ENCODE results near the gene YTHDF1. TPM values are rescaled to one million over a fixed set of nuclear protein-coding genes. Genes with fewer than 3 reads are reported as not detected.
"Not testable (repeated sequence)": the region's sequence is repeated elsewhere in the genome, so short reads cannot be mapped to it uniquely, and the experiment has no call there.

The YTHDF1 gene
- polyA plus RNA-seq (2014; cell fraction: cytosol; rRNA removed): 41.9 and 44.5 TPM in 2 replicates
- 34.4 and 56.3 TPM in 2 replicates for polyA plus RNA-seq (2014; cell fraction: nucleus; rRNA removed)

DNA sequence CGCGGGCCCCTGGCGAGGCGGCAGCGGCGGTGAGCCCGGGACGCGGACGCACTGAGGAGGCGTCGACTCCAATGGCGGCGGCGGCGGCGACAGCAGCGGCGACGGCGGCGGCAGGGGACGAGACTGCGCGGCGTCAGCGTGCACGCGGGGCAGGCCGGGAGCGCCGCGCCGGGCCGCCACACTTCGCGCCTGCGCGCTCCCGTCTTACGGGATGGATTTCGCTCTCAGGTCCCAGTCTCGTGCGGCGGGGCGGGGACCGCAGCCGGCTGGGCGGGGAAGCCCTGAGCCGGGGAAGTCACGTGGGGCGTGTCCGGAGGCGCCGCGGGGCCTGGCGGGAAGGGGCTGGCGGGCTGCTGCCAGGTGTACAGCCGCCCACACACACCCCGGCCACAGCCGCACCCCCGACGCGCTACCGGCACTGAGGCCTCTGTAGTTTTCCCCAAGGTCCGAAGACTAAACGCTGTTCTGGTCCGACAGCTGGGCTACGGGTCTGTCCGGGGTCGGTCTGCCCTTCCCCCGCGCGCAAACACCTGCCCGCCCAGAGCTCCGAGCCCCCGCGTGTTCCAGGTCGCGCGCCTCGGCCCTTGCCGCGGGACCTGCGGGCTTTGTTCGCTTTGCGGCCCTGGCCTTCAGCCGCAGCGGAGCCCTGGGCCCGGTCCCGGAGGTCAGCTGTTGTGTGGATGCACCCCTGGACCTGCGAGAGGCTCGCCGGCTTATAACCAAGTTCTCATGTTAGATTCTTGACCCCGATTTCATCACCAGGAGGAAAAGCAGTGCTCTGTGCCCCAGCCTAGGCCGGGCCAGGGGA lies at the start of gene YTHDF1:
Gene YTHDF1, minus strand, starts transcription at position 91 of the 808 bp plus-strand sequence. CDS start 239 bp downstream, outside the sequence.
- peak; percentile 97 for DNase-seq (ENCODE audit: low spot score)

- no peak for DNase-seq (ENCODE audit: low spot score)
Measured at GRCh38 chr20:63264519-63264918, 48.6 kb upstream of the YTHDF1 start.

GRCh38 chr20:63264000-63264399 lies 48.1 kb upstream of the YTHDF1 start:
- no peak for DNase-seq (ENCODE audit: low spot score)

- no peak for DNase-seq (ENCODE audit: low spot score)
Measured at GRCh38 chr20:63262836-63263235, 46.9 kb upstream of the YTHDF1 start.

DNA sequence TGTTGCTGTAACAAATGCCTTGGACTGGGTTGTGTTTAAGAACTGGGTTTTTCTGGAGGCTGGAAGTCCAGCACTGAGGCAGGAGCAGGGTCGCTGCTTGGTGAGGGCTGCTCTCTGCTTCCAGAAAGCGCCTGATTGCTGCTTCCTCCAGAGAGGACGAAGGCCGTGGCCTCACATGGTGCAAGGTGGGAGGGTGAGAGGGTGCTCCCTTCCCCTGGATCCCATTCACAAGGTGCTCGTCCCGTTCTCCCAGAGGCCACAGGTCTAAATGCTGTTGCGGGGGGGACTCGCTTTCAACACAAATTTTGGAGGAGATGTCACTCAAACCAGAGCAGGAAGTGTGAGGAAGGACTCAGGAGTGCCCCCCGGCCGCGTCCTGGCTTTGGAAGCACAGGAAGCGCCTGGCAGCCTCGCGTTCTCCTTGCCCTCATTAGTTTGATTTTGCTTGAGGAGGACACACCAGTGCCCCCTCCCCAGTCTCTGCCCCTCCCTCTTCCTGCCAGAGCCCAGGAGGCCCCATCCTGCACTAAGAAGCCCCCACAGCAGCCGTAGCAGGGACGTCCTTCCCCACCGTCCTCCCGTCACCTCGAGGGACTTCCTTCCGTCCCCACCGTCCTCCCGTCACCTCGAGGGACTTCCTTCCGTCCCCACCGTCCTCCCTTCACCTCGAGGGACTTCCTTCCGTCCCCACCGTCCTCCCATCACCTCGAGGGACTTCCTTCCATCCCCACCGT lies 46.0 kb upstream of the YTHDF1 start:
- no peak for DNase-seq (ENCODE audit: low spot score)

DNA sequence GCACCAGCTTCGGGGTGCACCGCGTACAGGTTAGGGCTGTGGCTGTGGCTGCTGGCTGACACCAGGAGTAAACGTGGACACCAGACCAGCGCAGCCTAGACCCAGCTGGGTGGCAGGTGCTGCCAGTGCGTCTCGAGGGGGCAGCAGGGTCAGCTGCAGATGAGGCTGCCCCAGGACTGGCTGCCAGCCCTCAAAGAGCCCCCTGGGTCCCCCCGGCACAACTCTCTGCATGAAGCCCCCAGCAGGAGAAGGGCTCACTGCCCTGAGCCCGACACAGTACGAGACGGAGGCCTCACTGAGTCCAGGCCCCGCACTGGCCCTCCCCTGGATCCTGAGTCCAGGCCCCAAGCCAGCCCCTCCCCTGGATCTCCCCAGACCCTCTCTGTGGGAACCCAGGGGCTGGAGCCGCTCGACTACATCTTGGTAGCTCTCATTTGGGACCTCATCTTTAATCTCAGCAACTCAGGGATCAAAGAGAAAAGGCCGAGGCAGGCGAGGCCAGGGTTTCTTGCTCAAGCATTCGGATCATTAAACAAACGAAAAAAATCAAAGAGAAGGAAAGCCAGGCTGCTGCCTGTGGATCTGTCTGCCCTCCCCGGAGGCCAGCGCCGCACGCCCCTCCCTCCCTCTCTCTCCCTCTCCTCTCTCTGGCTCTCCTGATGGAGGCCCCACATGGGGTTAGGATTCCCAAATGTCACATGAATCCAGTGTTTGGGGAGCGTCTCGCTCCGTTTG lies 45.3 kb upstream of the YTHDF1 start:
- no peak for DNase-seq (ENCODE audit: low spot score)

DNA sequence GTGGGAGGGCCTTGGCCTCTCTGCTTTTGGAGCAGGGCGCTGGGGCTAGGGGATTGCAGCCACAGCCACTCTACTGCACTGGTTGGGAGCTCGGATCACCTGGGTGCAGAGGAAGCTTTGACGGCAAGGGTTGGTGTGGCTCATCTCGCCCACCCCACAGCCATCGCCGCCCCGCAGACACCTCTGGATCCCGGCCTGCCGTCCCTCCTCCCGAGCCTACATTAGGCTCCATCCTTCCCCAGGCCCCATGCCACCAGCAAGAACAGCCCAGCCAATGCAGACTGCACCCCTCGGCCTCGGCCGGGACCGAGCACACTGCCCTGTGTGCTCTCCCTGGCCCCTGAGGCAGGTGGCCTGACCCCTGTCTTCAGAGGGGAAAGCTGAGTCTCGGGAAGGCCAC lies 44.6 kb upstream of the YTHDF1 start:
- DNase-seq (ENCODE audit: low spot score): no peak

- DNase-seq (ENCODE audit: low spot score): no peak
Measured at GRCh38 chr20:63259734-63260460, 44.0 kb upstream of the YTHDF1 start.

DNA sequence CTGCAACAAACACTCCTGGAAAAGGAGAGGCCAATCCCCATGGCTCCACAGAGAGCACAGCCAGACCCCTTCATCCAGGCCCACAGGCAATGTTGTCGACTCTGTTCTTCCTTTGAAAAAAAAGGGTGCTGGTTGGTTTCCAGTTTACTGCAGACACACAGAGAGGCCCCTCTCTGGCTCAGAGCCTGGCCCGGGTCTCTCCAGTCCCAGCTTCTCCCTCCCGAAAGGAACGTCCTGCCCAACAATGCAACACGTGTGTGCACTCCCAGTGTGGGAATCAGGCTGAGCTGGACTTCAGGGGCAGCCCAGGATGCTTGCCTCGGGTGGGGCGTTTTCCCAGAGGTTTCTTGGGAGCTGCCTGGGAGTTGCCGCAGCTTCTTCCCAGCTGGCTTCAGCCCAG lies 42.9 kb upstream of the YTHDF1 start:
- no peak for DNase-seq (ENCODE audit: low spot score)

DNA sequence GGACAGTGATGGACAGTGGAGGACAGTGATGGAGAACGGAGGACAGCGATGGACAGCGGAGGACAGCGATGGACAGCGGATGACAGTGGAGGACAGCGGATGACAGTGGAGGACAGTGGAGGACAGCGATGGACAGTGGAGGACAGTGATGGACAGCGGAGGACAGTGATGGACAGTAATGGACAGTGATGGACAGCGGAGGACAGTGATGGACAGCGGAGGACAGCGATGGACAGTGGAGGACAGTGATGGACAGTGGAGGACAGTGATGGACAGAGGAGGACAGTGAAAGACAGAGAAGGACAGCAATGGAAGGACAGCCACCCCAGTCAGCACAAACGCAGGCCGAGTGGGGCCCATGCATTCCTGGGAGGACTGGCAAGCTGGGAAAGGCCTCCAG lies 41.7 kb upstream of the YTHDF1 start:
- no peak for DNase-seq (ENCODE audit: low spot score)

DNA sequence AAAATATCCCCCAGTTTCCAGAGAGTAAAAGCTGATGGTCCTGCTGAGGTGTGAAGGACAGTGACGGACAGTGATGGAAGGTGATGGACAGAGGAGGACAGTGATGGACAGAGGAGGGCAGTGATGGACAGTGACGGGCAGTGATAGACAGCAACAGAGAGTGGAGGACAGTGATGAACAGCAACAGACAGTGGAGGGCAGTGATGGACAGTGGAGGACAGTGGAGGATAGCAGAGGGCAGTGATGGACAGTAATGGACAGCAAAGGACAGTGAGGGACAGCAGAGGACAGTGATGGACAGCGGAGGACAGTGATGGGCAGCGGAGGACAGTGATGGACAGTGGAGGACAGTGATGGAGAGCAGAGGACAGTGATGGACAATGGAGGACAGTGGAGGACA lies 41.0 kb upstream of the YTHDF1 start:
- no peak for DNase-seq (ENCODE audit: low spot score)

- no peak for DNase-seq (ENCODE audit: low spot score)
Measured at GRCh38 chr20:63255931-63256704, 40.2 kb upstream of the YTHDF1 start.

GRCh38 chr20:63254606-63255384 lies 38.9 kb upstream of the YTHDF1 start:
- DNase-seq (ENCODE audit: low spot score): no peak

DNA sequence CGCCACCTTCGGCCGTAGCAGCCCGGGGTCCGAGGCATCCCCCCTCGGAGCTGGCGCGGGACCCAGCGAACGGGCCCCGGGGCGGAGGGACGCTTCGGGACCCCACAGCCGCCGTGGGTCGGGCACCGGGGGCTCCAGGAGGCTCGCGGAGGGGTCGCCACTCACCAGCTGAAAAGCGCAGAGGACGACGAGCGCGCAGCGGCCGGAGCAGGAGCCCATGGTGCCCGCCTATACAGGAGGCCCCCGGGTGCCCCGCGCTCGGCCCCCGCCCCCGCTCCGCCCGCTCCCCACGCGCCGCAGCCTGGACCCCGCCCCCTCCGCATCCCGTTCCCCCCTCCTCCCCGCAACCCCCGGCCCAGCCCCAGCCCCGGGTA lies 38.3 kb upstream of the YTHDF1 start, which contains the start of gene NKAIN4:
Gene NKAIN4, minus strand, starts transcription at position 232 of the 374 bp plus-strand sequence. Its CDS starts 13 bp downstream, at position 219.
- DNase-seq (ENCODE audit: low spot score): no peak

- DNase-seq (ENCODE audit: low spot score): no peak
Measured at GRCh38 chr20:63253438-63254231, 37.7 kb upstream of the YTHDF1 start.

DNA sequence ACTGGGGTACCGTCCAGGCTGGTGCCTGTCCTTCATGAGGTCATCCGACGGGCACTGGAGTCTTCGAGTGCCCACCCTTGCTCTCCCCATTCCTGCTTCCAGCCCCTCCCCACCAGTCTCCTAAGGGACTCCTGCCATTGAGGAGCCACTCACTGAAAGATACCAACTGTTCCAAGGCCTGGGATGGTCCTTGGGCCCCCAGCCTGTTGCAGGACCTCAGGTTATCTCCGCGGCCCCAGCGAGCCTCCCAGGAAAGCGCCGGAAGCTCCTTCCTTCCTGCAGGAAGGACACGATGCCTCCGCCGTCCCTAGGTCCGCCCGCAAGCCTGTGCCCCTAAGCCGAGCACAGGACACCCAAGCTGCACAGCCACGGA lies 37.1 kb upstream of the YTHDF1 start:
- DNase-seq (ENCODE audit: low spot score): no peak

DNA sequence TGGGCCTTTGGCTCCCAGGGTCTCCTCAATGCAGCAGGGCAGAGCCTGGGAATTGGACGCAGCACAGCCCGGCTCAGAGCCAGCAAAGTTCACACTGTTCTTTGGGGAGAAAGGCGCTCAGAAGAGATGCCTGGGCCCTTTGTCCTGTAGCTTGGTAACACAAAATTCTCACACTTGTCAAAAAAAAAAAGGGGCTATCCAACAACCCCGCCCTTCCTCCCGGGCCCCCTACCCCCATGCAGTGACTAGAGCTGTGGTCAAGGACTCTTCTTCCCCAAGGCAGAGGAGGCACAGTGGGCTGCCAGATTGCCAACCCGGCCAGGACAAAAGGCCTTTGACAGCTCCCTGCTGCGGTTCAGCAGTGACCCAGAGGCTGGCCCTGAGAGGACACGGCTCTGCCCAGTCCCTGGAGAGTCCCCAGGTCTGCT lies 36.4 kb upstream of the YTHDF1 start:
- DNase-seq (ENCODE audit: low spot score): no peak

- DNase-seq (ENCODE audit: low spot score): not testable (repeated sequence)
Measured at GRCh38 chr20:63251350-63251749, 35.4 kb upstream of the YTHDF1 start.

GRCh38 chr20:63249891-63250290 lies 34.0 kb upstream of the YTHDF1 start:
- no peak for DNase-seq (ENCODE audit: low spot score)

Measured in SK-N-DZ (cell line).